Measurements from ENCODE around the gene PNPLA1.

PNPLA1 gene

GRCh38 chr6:36269834-36270705 is at the start of gene PNPLA1:
Gene PNPLA1, plus strand, starts transcription at chr6:36270060. Its CDS starts 400 bp downstream, at chr6:36270460.
- no peak for TF ChIP-seq CTCF (IDR thresholded peaks at IDR 0.05)

GRCh38 chr6:36220226-36220625 is 49.6 kb upstream of the PNPLA1 start:
- TF ChIP-seq CTCF (IDR thresholded peaks at IDR 0.05): no peak

GRCh38 chr6:36221674-36222073 is 48.2 kb upstream of the PNPLA1 start:
- no peak for TF ChIP-seq CTCF (IDR thresholded peaks at IDR 0.05)

GRCh38 chr6:36222924-36223323 is 46.9 kb upstream of the PNPLA1 start:
- no peak for TF ChIP-seq CTCF (IDR thresholded peaks at IDR 0.05)

GRCh38 chr6:36223706-36224105 is 46.2 kb upstream of the PNPLA1 start:
- TF ChIP-seq CTCF (IDR thresholded peaks at IDR 0.05): no peak

- no peak for TF ChIP-seq CTCF (IDR thresholded peaks at IDR 0.05)
These were observed 44.9 kb upstream of the PNPLA1 start for GRCh38 chr6:36224918-36225461.

GRCh38 chr6:36226438-36227047 is 43.3 kb upstream of the PNPLA1 start:
- no peak for TF ChIP-seq CTCF (IDR thresholded peaks at IDR 0.05)
